ENCODE data around the gene PRDM16. TPM values are rescaled to one million over a fixed set of nuclear protein-coding genes. Genes with fewer than 3 reads are reported as not detected.

PRDM16 gene
- not detected in 2 replicates for polyA plus RNA-seq (2012; rRNA removed)
- not detected in 2 replicates for polyA plus RNA-seq (2012; cell fraction: cytosol; rRNA removed)
- not detected in 2 replicates for polyA plus RNA-seq (2012; cell fraction: nucleus; rRNA removed)

- no peaks in the 10 kb centered on the region for H4K20me1 ChIP-seq (ENCODE audit: insufficient read depth)
- H3K4me2 ChIP-seq, result peak within 1 kb of the TSS; percentile 67; the same call in 1 of the 2 replicates
- ChIA-PET CTCF (interaction anchor here (0.7 kb wide), 1 partner anchor 363 kb away, joined by 3 read pairs; no protein-coding TSS in a partner anchor), POLR2A (no interaction called here)
- no peak within 1 kb of the TSS for H2AFZ ChIP-seq (ENCODE audit: low read depth)
- no peaks in the 10 kb centered on the region for H3K9me2 ChIP-seq
- H3K36me3 ChIP-seq (replicated peaks in 1 of 2; ENCODE audit: control insufficient read depth in 1 of 2, insufficient read depth in 2 of 2, low read length in 1 of 2), result no peaks in the 10 kb centered on the region
- no peak within 1 kb of the TSS for H3K27ac ChIP-seq (ENCODE audit: low read depth in 2 of 2, low read length in 1 of 2)
- no peaks in the 10 kb centered on the region for H3K4me1 ChIP-seq (ENCODE audit: control insufficient read depth in 1 of 2, insufficient read depth in 2 of 2, low read depth in 1 of 2, low read length in 1 of 2)
- no peaks in the 10 kb centered on the region for H3K9me3 ChIP-seq
- peak within 1 kb of the TSS; percentile 40 to 52; a peak in 3 of 4 replicates for H3K4me3 ChIP-seq (ENCODE audit: low read depth in 2 of 2, low read length in 1 of 2)
- no peak for DNase-seq
- H3F3A ChIP-seq (replicated peaks; ENCODE audit: insufficient read depth), result no peaks in the 10 kb centered on the region
- peaks cover 70% of the 10 kb centered on the region for H3K27me3 ChIP-seq (ENCODE audit: insufficient read depth)
- 4% methylated on average over 44 of the region's 106 CpGs for WGBS (ENCODE audit: low lambda C conversion rate)
- TF ChIP-seq NFIC (IDR thresholded peaks at IDR 0.05; ENCODE audit: borderline replicate concordance) (no peak), EP300 (IDR thresholded peaks at IDR 0.05; ENCODE audit: borderline replicate concordance in 1 of 2, low read depth in 1 of 2, low read length in 1 of 2) (no peak), IRF3 (IDR thresholded peaks at IDR 0.05; ENCODE audit: low read depth, low read length) (no peak), YY1 (IDR thresholded peaks at IDR 0.05; ENCODE audit: low read depth) (no peak)
- H3K79me2 ChIP-seq (ENCODE audit: insufficient read depth), result no peaks in the 10 kb centered on the region
- H3K9ac ChIP-seq, result no peak within 1 kb of the TSS
Measured at GRCh38 chr1:3068564-3069431, at the start of gene PRDM16. PRDM16 (plus strand) TSS chr1:3069203; CDS start chr1:3069260, 57 bp downstream.

GRCh38 chr1:3019516-3020051 is 49.4 kb upstream of the PRDM16 start:
- Histone ChIP-seq H3K4me1 (ENCODE audit: control insufficient read depth in 1 of 2, insufficient read depth in 2 of 2, low read depth in 1 of 2, low read length in 1 of 2) (no peaks in the 10 kb centered on the region), H3K9me3 (no peaks in the 10 kb centered on the region), H3K4me2 (no peak overlapping the region), H3K27me3 (ENCODE audit: insufficient read depth) (no peaks in the 10 kb centered on the region; the same call in 1 of the 2 replicates), H3K36me3 (replicated peaks in 1 of 2; ENCODE audit: control insufficient read depth in 1 of 2, insufficient read depth in 2 of 2, low read length in 1 of 2) (no peaks in the 10 kb centered on the region), H4K20me1 (ENCODE audit: insufficient read depth) (no peaks in the 10 kb centered on the region), H3K79me2 (ENCODE audit: insufficient read depth) (no peaks in the 10 kb centered on the region), H3K4me3 (ENCODE audit: low read depth in 2 of 2, low read length in 1 of 2) (no peak overlapping the region), H3K9me2 (no peaks in the 10 kb centered on the region), H2AFZ (ENCODE audit: low read depth) (no peak overlapping the region), H3K27ac (ENCODE audit: low read depth in 2 of 2, low read length in 1 of 2) (no peak overlapping the region), H3F3A (replicated peaks; ENCODE audit: insufficient read depth) (no peaks in the 10 kb centered on the region), H3K9ac (no peak overlapping the region)
- POLR2A ChIA-PET, result no interaction called here
- CTCF ChIA-PET, result no interaction called here
- TF ChIP-seq RCOR1 (IDR thresholded peaks at IDR 0.05; ENCODE audit: low read length) (no peak), PBX3 (IDR thresholded peaks at IDR 0.05) (no peak), CHD2 (IDR thresholded peaks at IDR 0.05; ENCODE audit: low read length, partially characterized antibody) (no peak), GATA2 (CRISPR knock-in tag; IDR thresholded peaks at IDR 0.05) (no peak), MEF2A (IDR thresholded peaks at IDR 0.05; ENCODE audit: borderline replicate concordance, low read depth) (no peak), NRF1 (IDR thresholded peaks at IDR 0.05; ENCODE audit: low read depth, low read length) (no peak), IRF3 (IDR thresholded peaks at IDR 0.05; ENCODE audit: low read depth, low read length) (no peak), TEAD4 (IDR thresholded peaks at IDR 0.05; ENCODE audit: borderline replicate concordance, insufficient read depth) (no peak), ZBTB33 (IDR thresholded peaks at IDR 0.05; ENCODE audit: borderline replicate concordance, low read depth) (no peak), EZH2phosphoT487 (IDR thresholded peaks at IDR 0.05; ENCODE audit: borderline replicate concordance, low read depth) (no peak), SMC3 (IDR thresholded peaks at IDR 0.05; ENCODE audit: low read depth, low read length) (no peak), NFIC (IDR thresholded peaks at IDR 0.05; ENCODE audit: borderline replicate concordance) (no peak), USF2 (IDR thresholded peaks at IDR 0.05; ENCODE audit: borderline replicate concordance, low read depth, low read length) (no peak), USF1 (IDR thresholded peaks at IDR 0.05; ENCODE audit: borderline replicate concordance, low read depth) (no peak)
- 12% methylated on average over 9 of the region's 24 CpGs for WGBS (ENCODE audit: low lambda C conversion rate)
- no peak for DNase-seq

Data from SK-N-SH (cell line).